ENCODE measurements around the gene MS4A15. TPM values are rescaled to one million over a fixed set of nuclear protein-coding genes. Genes with fewer than 3 reads are reported as not detected.

Gene MS4A15
- total and polyA plus RNA-seq, 9 donors = 0.15 to 1.1 (median 0.33) TPM; not detected in 6

DNA sequence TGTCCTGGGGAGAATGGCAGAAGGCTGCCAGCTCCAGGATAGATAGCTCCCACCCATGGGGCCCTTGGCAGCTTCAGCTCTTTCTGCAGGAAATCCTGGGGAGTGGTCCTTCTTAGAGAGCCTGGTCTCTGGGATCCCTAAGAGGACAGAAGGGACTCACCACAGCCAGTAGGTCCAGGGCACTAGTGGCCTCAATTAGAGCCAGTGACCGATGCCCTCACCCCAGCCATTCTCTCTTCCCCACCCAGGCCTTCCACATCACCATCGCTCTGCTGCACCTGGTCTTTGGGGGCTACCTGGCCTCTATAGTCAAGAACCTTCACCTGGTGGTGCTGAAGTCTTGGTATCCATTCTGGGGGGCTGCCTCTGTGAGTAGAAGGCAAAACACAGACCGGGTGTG lies 34.1 kb downstream of the MS4A15 start:
- Histone ChIP-seq H3K27me3 (no peaks in the 10 kb centered on the region), H3K4me3 (no peak overlapping the region), H3K9me3 (no peaks in the 10 kb centered on the region), H3K27ac (no peak overlapping the region), H3K4me1 (ENCODE audit: insufficient read depth) (peaks cover 6% of the 10 kb centered on the region), H3K36me3 (no peaks in the 10 kb centered on the region)
- 92 to 96% (median 94%) methylated on average over 3 of the region's 3 CpGs for WGBS, 3 donors
- TF ChIP-seq EP300 (IDR thresholded peaks at IDR 0.05) (no peak), POLR2A (IDR thresholded peaks at IDR 0.05) (no peak)
- no peak for DNase-seq
- intact Hi-C loops (cut with DNase I) = no loop called here

DNA sequence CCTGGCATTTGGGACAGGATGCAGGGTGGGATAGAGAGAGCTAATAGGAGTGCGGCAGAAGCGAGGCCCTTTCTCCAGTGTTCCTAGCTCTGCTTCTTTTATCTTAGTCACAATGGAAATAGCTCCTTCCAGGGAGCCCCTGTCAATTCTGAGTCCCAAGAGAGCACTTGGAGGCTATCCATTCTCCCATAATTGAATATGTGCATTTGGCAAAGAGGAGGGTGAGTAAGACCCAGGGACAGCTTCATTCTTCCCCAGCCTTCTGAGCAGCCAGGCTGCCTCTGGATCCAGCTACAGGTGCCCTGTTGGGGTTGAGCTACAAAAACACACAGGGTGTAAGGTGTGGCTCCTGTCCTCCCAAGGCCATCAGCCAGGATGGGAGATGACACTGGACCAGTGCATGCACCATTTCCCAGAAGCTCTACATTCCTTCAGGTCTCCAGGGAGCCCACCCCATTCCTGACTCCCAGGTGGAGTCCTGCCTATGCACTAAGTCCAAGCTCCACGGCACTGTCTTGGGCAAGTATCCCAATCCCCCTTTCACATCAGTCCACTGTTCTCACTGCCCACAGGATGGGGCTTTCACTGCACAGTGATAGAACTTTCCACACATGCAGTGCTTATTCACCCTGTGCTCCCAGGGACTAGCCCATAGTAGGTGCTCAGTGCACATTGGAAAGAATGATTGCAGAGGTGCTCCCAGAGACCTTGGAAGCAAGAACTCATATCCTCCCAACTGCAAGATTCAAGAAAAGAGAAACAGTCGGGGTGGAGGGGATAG lies 34.7 kb downstream of the MS4A15 start:
- 82 to 91% (median 90%) methylated on average over 4 of the region's 4 CpGs for WGBS, 3 donors
- no peaks in the 10 kb centered on the region for H3K9me3 ChIP-seq
- no peak overlapping the region for H3K4me3 ChIP-seq
- peaks cover 6% of the 10 kb centered on the region for H3K4me1 ChIP-seq (ENCODE audit: insufficient read depth)
- intact Hi-C loops (cut with DNase I) = no loop called here
- no peak overlapping the region for H3K27ac ChIP-seq
- DNase-seq = no peak
- H3K36me3 ChIP-seq = no peaks in the 10 kb centered on the region
- H3K27me3 ChIP-seq = no peaks in the 10 kb centered on the region
- TF ChIP-seq POLR2A (IDR thresholded peaks at IDR 0.05) (no peak), EP300 (IDR thresholded peaks at IDR 0.05) (no peak)
- TF ChIP-seq, protein P1, sequence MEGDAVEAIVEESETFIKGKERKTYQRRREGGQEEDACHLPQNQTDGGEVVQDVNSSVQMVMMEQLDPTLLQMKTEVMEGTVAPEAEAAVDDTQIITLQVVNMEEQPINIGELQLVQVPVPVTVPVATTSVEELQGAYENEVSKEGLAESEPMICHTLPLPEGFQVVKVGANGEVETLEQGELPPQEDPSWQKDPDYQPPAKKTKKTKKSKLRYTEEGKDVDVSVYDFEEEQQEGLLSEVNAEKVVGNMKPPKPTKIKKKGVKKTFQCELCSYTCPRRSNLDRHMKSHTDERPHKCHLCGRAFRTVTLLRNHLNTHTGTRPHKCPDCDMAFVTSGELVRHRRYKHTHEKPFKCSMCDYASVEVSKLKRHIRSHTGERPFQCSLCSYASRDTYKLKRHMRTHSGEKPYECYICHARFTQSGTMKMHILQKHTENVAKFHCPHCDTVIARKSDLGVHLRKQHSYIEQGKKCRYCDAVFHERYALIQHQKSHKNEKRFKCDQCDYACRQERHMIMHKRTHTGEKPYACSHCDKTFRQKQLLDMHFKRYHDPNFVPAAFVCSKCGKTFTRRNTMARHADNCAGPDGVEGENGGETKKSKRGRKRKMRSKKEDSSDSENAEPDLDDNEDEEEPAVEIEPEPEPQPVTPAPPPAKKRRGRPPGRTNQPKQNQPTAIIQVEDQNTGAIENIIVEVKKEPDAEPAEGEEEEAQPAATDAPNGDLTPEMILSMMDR (IDR thresholded peaks at IDR 0.05) = no peak

DNA sequence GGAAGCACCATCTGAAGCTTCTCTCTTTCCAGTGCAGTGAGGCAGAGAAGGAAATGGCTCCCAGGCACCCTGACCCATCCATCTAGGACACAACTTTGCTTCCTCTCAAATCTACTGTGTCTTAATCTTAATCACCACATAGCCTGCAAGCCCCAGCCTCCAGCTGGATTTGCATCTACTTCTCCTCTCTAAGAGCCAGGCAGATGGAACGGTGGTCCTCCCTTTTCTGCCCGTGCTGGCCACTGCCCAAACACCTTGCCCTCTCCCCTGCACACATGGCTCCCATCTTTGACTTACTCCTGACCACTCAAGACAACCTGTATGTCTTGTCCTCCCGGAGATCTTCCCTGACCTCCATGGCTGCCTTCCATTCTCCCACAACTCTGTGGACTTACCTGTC lies 35.9 kb downstream of the MS4A15 start:
- DNase-seq = no peak

DNA sequence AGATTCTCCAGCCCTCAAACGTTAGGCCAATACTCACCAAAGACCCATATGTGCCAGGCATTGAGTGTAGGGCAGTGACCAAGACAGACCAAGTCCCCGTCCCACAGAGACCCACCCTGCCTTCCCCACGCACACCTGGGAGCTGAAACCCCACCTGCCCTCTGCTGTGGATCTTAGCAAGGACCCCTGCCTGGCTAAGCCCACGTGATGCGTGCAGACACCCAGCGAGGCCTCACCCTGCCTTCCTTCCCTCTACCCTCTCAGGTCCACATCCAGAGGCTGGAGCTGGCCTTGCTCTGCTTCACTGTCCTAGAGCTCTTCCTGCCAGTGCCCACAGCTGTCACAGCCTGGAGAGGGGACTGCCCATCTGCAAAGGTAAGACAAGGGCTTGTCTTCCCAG lies 38.6 kb downstream of the MS4A15 start:
- H3K27ac ChIP-seq = no peak overlapping the region

More for the DNA sequence above, 35.9 kb downstream of the MS4A15 start:
- Histone ChIP-seq H3K27ac (no peak overlapping the region), H3K36me3 (no peaks in the 10 kb centered on the region), H3K9me3 (no peaks in the 10 kb centered on the region), H3K4me1 (ENCODE audit: insufficient read depth) (no peaks in the 10 kb centered on the region), H3K27me3 (no peaks in the 10 kb centered on the region), H3K4me3 (no peak overlapping the region)
- intact Hi-C loops (cut with DNase I) = no loop called here
- WGBS, 3 donors = 79 to 84% (median 83%) methylated on average over 3 of the region's 3 CpGs
- TF ChIP-seq, protein P1 (IDR thresholded peaks at IDR 0.05) = no peak
- TF ChIP-seq EP300 (IDR thresholded peaks at IDR 0.05) = no peak
- TF ChIP-seq POLR2A (IDR thresholded peaks at IDR 0.05) = no peak

More for the DNA sequence above, 38.6 kb downstream of the MS4A15 start:
- intact Hi-C loops (cut with DNase I) = no loop called here
- no peak overlapping the region for H3K4me3 ChIP-seq
- H3K9me3 ChIP-seq = no peaks in the 10 kb centered on the region
- TF ChIP-seq EP300 (IDR thresholded peaks at IDR 0.05) (no peak), POLR2A (IDR thresholded peaks at IDR 0.05) (no peak)
- TF ChIP-seq, protein P1 (IDR thresholded peaks at IDR 0.05) = no peak
- H3K4me1 ChIP-seq (ENCODE audit: insufficient read depth) = no peaks in the 10 kb centered on the region
- 64 to 79% (median 72%) methylated on average over 6 of the region's 6 CpGs for WGBS, 3 donors
- H3K27me3 ChIP-seq = no peaks in the 10 kb centered on the region
- no peak for DNase-seq
- no peaks in the 10 kb centered on the region for H3K36me3 ChIP-seq

Data from ovary (tissue), 9 donors.